Chondrocyte (in vitro differentiated cells): Measurements from ENCODE around the gene WSB1. TPM values are rescaled to one million over a fixed set of nuclear protein-coding genes. Genes with fewer than 3 reads are reported as not detected.
"Not testable (repeated sequence)": the region's sequence is repeated elsewhere in the genome, so short reads cannot be mapped to it uniquely, and the experiment has no call there.

Experiments used
- DNase-seq: peaks from one replicate; pipeline ENCODE4 v3.0.0; 2021; ENCODE audit warnings: mixed read lengths, low spot score
- H3K27ac Mint-ChIP-seq: one replicate; pipeline ENCODE4 v1.8.0; 2021; ENCODE audit warnings: mild to moderate bottlenecking, moderate library complexity, mixed read lengths; ENCODE audit not compliant: unreplicated experiment
- H3K27me3 Mint-ChIP-seq: 2 replicates; pipeline ENCODE4 v1.8.0; 2021; ENCODE audit warnings: low read depth, mixed read lengths
- H3K36me3 Mint-ChIP-seq: 2 replicates; pipeline ENCODE4 v1.8.0; 2021; ENCODE audit warnings: low read depth, mixed read lengths
- H3K4me1 Mint-ChIP-seq: 2 replicates; pipeline ENCODE4 v1.8.0; 2021; ENCODE audit warnings: low read depth, mild to moderate bottlenecking, mixed read lengths
- H3K4me3 Mint-ChIP-seq: one replicate; pipeline ENCODE4 v1.8.0; 2021; ENCODE audit warnings: mild to moderate bottlenecking, moderate library complexity, mixed read lengths; ENCODE audit not compliant: unreplicated experiment
- H3K9me3 Mint-ChIP-seq: 2 replicates; pipeline ENCODE4 v1.8.0; 2021; ENCODE audit warnings: low read depth, mixed read lengths
- total RNA-seq: library from RNA; stranded (reverse); gene quantifications from 3 replicates; pipeline ENCODE4 v1.2.1, GENCODE V29; 2021
- TF ChIP-seq, protein P1 (sequence below): fragments of 200-600 bp; sonication (generic); IDR thresholded peaks from 2 replicates; pipeline ENCODE4 v1.5.0; 2021; ENCODE audit warnings: antibody characterized with exemption, mild to moderate bottlenecking, moderate library complexity

Gene WSB1
- total RNA-seq, 1 donor from 2014 or later = 218 TPM

DNA sequence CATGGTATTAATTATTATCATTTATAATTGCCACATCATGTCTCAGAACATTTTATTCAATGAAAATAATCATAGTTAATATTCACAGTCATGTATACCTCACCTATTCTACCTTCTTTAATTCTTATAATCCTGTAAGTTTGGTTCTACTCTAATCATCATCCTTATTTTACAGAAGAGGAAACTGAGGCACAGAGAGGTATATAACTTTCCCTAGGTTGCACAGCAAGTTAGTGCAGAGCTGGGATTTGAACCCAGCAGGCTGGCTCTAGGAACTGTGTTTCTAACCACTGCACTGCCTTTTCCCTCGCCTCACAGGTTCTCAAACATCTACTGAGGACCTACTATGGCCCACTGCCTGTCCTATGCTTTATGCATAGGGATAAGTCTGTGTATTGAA lies 32.7 kb downstream of the WSB1 start:
- no peaks in the 10 kb centered on the region for H3K27me3 Mint-ChIP-seq
- DNase-seq = no peak
- no peaks in the 10 kb centered on the region for H3K9me3 Mint-ChIP-seq
- H3K4me3 Mint-ChIP-seq = no peak overlapping the region
- no peaks in the 10 kb centered on the region for H3K36me3 Mint-ChIP-seq
- TF ChIP-seq, protein P1, sequence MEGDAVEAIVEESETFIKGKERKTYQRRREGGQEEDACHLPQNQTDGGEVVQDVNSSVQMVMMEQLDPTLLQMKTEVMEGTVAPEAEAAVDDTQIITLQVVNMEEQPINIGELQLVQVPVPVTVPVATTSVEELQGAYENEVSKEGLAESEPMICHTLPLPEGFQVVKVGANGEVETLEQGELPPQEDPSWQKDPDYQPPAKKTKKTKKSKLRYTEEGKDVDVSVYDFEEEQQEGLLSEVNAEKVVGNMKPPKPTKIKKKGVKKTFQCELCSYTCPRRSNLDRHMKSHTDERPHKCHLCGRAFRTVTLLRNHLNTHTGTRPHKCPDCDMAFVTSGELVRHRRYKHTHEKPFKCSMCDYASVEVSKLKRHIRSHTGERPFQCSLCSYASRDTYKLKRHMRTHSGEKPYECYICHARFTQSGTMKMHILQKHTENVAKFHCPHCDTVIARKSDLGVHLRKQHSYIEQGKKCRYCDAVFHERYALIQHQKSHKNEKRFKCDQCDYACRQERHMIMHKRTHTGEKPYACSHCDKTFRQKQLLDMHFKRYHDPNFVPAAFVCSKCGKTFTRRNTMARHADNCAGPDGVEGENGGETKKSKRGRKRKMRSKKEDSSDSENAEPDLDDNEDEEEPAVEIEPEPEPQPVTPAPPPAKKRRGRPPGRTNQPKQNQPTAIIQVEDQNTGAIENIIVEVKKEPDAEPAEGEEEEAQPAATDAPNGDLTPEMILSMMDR = no peak
- H3K4me1 Mint-ChIP-seq = peaks cover 10% of the 10 kb centered on the region
- H3K27ac Mint-ChIP-seq = no peak overlapping the region

DNA sequence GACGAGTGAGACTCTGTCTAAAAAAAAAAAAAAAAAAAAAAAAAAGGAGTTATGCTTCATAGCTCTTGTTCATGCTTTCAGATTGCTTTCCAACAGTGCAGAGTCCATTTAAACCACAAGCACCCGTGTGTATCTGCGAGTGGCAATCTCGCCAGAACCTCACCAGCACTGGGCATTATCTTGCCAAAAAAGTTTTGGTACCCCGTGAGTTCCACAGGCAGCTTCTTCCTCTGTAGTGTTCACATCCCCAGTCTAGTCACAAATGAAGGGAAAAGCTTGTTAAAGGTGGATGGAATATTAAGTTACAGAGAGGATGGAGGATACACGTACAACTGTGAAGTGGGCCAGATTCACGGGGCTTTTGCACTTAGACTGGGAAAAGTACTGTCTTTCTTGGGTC lies 33.5 kb downstream of the WSB1 start:
- H3K9me3 Mint-ChIP-seq = no peaks in the 10 kb centered on the region
- TF ChIP-seq, protein P1 = no peak
- no peak overlapping the region for H3K27ac Mint-ChIP-seq
- peaks cover 16% of the 10 kb centered on the region for H3K4me1 Mint-ChIP-seq
- H3K4me3 Mint-ChIP-seq = no peak overlapping the region
- no peaks in the 10 kb centered on the region for H3K27me3 Mint-ChIP-seq
- H3K36me3 Mint-ChIP-seq = no peaks in the 10 kb centered on the region
- DNase-seq = no peak

DNA sequence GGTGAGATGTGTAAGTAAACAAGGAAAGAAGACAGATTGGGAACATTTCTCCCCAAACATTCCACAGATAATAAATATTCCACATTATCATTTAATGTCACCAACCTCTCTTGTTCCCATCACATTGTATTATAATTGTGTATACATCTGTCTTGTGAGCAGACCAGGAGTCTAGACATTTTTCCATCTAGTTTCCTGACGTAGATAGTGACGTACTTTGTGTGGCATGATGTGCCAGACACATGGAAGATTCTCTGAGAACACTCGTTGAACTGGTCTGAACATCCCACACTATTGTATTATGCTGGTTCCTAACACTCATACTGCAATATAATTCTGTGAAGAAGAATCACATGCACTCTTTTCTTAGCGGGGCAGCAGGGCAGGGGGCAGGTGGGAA lies 34.0 kb downstream of the WSB1 start:
- Mint-ChIP-seq H3K27ac (no peak overlapping the region), H3K36me3 (no peaks in the 10 kb centered on the region), H3K9me3 (no peaks in the 10 kb centered on the region), H3K27me3 (no peaks in the 10 kb centered on the region), H3K4me3 (no peak overlapping the region), H3K4me1 (peaks cover 19% of the 10 kb centered on the region)
- no peak for DNase-seq
- TF ChIP-seq, protein P1 = no peak

DNA sequence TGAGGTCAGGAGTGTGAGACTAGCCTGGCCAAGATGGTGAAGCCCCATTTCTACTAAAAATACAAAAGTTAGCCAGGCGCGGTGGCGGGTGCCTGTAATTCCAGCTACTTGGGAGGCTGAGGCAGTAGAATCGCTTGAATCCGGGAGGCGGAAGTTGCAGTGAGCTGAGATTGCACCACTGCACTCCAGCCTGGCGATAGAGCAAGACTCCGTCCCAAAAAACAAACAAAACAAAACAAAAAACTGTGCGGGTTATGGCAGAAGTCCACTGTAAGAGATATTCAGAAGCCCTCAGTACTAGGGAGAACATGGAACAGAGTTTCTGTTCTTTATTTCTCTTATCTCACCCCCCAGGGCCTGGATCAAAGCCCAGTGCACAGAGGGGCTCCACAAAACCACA lies 34.8 kb downstream of the WSB1 start:
- H3K9me3 Mint-ChIP-seq, H3K27ac Mint-ChIP-seq, DNase-seq, H3K27me3 Mint-ChIP-seq, H3K36me3 Mint-ChIP-seq, H3K4me3 Mint-ChIP-seq: not testable (repeated sequence)
- peaks cover 18% of the 10 kb centered on the region for H3K4me1 Mint-ChIP-seq

DNA sequence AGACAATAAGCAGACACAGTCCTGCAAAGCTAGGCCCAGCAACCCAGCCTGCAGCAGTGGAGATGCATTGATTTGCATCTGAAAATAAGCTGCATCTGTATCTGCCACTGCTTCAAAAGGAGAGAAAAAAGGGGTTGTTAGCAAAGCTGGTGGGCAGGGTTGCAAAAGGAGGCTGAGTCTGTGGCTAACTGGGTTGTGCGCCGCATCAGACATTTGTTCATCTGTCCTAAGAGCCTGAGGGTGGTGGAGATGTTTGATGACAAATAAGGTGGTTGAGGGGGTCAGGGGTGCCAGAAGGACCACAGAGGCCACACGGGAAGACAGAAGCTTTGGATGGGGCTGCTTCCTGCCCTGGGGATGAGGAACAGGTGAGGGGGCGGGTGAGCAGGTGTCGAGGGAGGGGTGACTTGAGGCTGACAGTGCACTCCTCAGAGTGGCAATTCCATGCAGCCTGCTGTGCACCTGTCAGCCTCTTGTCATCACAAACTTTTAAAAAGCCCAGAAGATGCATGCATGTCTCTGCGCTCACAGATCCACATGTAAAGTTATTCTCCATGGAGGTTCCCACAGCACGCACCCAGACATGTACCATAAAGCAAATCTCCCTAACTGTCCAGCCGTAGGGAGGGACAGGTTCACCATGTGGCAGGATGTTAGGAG lies 35.4 kb downstream of the WSB1 start:
- DNase-seq = no peak
- TF ChIP-seq, protein P1 = no peak
- Mint-ChIP-seq H3K36me3 (no peaks in the 10 kb centered on the region), H3K9me3 (no peaks in the 10 kb centered on the region), H3K27ac (no peak overlapping the region), H3K4me3 (no peak overlapping the region), H3K4me1 (peaks cover 23% of the 10 kb centered on the region), H3K27me3 (no peaks in the 10 kb centered on the region)

DNA sequence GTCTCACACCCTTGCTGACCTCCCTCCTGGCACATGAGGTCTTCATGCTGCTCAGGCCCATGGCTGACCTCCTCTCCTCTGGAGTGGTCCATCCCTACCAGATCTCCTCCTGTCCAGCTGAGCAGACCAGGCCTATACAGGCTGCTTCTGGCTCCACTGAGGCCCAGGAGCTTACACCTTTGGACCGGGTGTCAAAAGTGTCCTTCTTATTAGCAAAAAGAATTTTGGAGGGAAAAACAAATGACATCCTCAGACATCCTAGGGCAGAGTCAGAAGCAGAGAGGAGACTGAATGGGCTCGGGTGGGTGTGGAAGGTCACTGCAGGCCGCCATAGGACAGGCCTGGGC lies 38.1 kb downstream of the WSB1 start:
- H3K4me3 Mint-ChIP-seq = no peak overlapping the region

More for the DNA sequence above, 38.1 kb downstream of the WSB1 start:
- Mint-ChIP-seq H3K36me3 (no peaks in the 10 kb centered on the region), H3K9me3 (no peaks in the 10 kb centered on the region), H3K27me3 (no peaks in the 10 kb centered on the region), H3K27ac (peak overlapping the region; percentile 95), H3K4me1 (peaks cover 23% of the 10 kb centered on the region)
- TF ChIP-seq, protein P1 = no peak
- DNase-seq = no peak
